ENCODE results near the gene GRHL1. TPM values are rescaled to one million over a fixed set of nuclear protein-coding genes. Genes with fewer than 3 reads are reported as not detected.
"Not testable (repeated sequence)": the region's sequence is repeated elsewhere in the genome, so short reads cannot be mapped to it uniquely, and the experiment has no call there.

Gene GRHL1
- total and polyA plus RNA-seq, 2 donors (not counting 3 experiments of a cell fraction or from before 2014, with no cell fraction given), result 0.37 to 1.1 TPM

GRCh38 chr2:10010861-10011605 lies 59.5 kb downstream of the GRHL1 start:
- CTCF ChIA-PET; H3K27me3 ChIP-seq (ENCODE audit: control insufficient read depth in 2 of 2, insufficient read depth in 2 of 2, low read length in 2 of 2); H3K36me3 ChIP-seq (ENCODE audit: control insufficient read depth in 2 of 2, extremely low read depth in 1 of 2, insufficient read depth in 2 of 2, low read length in 2 of 2); H3K27ac ChIP-seq (ENCODE audit: insufficient read depth, low read depth, low read length); dilution Hi-C loops (cut with MboI; ENCODE audit: extremely low pct_ligation_motif_present, low sequenced_read_pairs); H3K79me2 ChIP-seq (ENCODE audit: control insufficient read depth, insufficient read depth, low read length); H3K9ac ChIP-seq (replicated peaks; ENCODE audit: extremely low read depth, insufficient read depth, low read length); intact Hi-C loops (cut with micrococcal nuclease); POLR2A ChIA-PET; H3K9me1 ChIP-seq (replicated peaks; ENCODE audit: control insufficient read depth, extremely low read depth, insufficient read depth, low read length); H3K4me2 ChIP-seq (ENCODE audit: insufficient read depth, low read length); DNase-seq (ENCODE audit: low read depth, low spot score); H3K4me3 ChIP-seq (replicated peaks in 1 of 3; ENCODE audit: insufficient read depth in 1 of 3, low read depth in 1 of 3, low read length in 3 of 3); FAIRE-seq; BruUV-seq (replicated peaks); H4K20me1 ChIP-seq (replicated peaks; ENCODE audit: control insufficient read depth, extremely low read depth, insufficient read depth, low read length); H2AFZ ChIP-seq (ENCODE audit: low read depth, low read length); H3K4me1 ChIP-seq (ENCODE audit: control insufficient read depth, extremely low read depth, insufficient read depth, low read length); H3K9me3 ChIP-seq (replicated peaks; ENCODE audit: control insufficient read depth, insufficient read depth, low read length): not testable (repeated sequence)

GRCh38 chr2:10011606-10012325 lies 60.3 kb downstream of the GRHL1 start:
- H4K20me1 ChIP-seq (replicated peaks; ENCODE audit: control insufficient read depth, extremely low read depth, insufficient read depth, low read length); intact Hi-C loops (cut with micrococcal nuclease); H3K79me2 ChIP-seq (ENCODE audit: control insufficient read depth, insufficient read depth, low read length); H3K36me3 ChIP-seq (ENCODE audit: control insufficient read depth in 2 of 2, extremely low read depth in 1 of 2, insufficient read depth in 2 of 2, low read length in 2 of 2); H3K27me3 ChIP-seq (ENCODE audit: control insufficient read depth in 2 of 2, insufficient read depth in 2 of 2, low read length in 2 of 2); H3K4me2 ChIP-seq (ENCODE audit: insufficient read depth, low read length); H3K27ac ChIP-seq (ENCODE audit: insufficient read depth, low read depth, low read length); DNase-seq (ENCODE audit: low read depth, low spot score); CTCF ChIA-PET; dilution Hi-C loops (cut with MboI; ENCODE audit: extremely low pct_ligation_motif_present, low sequenced_read_pairs); H2AFZ ChIP-seq (ENCODE audit: low read depth, low read length); H3K9ac ChIP-seq (replicated peaks; ENCODE audit: extremely low read depth, insufficient read depth, low read length); POLR2A ChIA-PET; FAIRE-seq; H3K4me1 ChIP-seq (ENCODE audit: control insufficient read depth, extremely low read depth, insufficient read depth, low read length); H3K9me3 ChIP-seq (replicated peaks; ENCODE audit: control insufficient read depth, insufficient read depth, low read length); H3K9me1 ChIP-seq (replicated peaks; ENCODE audit: control insufficient read depth, extremely low read depth, insufficient read depth, low read length); H3K4me3 ChIP-seq (replicated peaks in 1 of 3; ENCODE audit: insufficient read depth in 1 of 3, low read depth in 1 of 3, low read length in 3 of 3); BruUV-seq (replicated peaks): not testable (repeated sequence)

DNA sequence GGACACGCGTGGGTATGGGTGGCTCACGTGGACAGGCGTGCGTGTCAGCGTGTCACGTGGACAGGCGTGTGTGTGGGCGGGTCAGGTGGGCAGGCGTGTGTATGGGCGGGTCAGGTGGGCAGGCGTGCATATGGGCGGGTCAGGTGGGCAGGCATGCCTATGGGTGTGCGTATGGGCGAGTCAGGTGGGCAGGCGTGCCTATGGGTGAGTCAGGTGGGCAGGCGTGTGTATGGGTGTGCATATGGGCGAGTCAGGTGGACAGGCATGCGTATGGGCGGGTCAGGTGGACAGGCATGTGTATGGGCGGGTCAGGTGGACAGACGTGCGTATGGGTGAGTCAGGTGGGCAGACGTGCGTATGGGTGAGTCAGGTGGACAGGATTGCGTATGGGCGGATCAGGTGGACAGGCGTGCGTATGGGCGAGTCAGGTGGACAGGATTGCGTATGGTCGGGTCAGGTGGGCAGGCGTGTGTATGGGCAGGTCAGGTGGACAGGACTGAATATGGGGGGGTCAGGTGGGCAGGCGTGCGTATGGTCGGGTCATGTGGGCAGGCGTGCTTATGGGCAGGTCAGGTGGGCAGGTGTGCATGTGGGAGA lies 61.0 kb downstream of the GRHL1 start:
- H3K9ac ChIP-seq (replicated peaks; ENCODE audit: extremely low read depth, insufficient read depth, low read length); CTCF ChIA-PET; H3K9me1 ChIP-seq (replicated peaks; ENCODE audit: control insufficient read depth, extremely low read depth, insufficient read depth, low read length); FAIRE-seq; H3K36me3 ChIP-seq (ENCODE audit: control insufficient read depth in 2 of 2, extremely low read depth in 1 of 2, insufficient read depth in 2 of 2, low read length in 2 of 2); H3K27ac ChIP-seq (ENCODE audit: insufficient read depth, low read depth, low read length); H3K4me3 ChIP-seq (replicated peaks in 1 of 3; ENCODE audit: insufficient read depth in 1 of 3, low read depth in 1 of 3, low read length in 3 of 3); H3K9me3 ChIP-seq (replicated peaks; ENCODE audit: control insufficient read depth, insufficient read depth, low read length); H3K4me1 ChIP-seq (ENCODE audit: control insufficient read depth, extremely low read depth, insufficient read depth, low read length); DNase-seq (ENCODE audit: low read depth, low spot score); H2AFZ ChIP-seq (ENCODE audit: low read depth, low read length); H3K27me3 ChIP-seq (ENCODE audit: control insufficient read depth in 2 of 2, insufficient read depth in 2 of 2, low read length in 2 of 2); POLR2A ChIA-PET; H3K4me2 ChIP-seq (ENCODE audit: insufficient read depth, low read length); intact Hi-C loops (cut with micrococcal nuclease); dilution Hi-C loops (cut with MboI; ENCODE audit: extremely low pct_ligation_motif_present, low sequenced_read_pairs); BruUV-seq (replicated peaks); H4K20me1 ChIP-seq (replicated peaks; ENCODE audit: control insufficient read depth, extremely low read depth, insufficient read depth, low read length); H3K79me2 ChIP-seq (ENCODE audit: control insufficient read depth, insufficient read depth, low read length): not testable (repeated sequence)

Data from endothelial cell of umbilical vein (primary cell).